ENCODE results near the gene MAML2.

Gene MAML2

DNA sequence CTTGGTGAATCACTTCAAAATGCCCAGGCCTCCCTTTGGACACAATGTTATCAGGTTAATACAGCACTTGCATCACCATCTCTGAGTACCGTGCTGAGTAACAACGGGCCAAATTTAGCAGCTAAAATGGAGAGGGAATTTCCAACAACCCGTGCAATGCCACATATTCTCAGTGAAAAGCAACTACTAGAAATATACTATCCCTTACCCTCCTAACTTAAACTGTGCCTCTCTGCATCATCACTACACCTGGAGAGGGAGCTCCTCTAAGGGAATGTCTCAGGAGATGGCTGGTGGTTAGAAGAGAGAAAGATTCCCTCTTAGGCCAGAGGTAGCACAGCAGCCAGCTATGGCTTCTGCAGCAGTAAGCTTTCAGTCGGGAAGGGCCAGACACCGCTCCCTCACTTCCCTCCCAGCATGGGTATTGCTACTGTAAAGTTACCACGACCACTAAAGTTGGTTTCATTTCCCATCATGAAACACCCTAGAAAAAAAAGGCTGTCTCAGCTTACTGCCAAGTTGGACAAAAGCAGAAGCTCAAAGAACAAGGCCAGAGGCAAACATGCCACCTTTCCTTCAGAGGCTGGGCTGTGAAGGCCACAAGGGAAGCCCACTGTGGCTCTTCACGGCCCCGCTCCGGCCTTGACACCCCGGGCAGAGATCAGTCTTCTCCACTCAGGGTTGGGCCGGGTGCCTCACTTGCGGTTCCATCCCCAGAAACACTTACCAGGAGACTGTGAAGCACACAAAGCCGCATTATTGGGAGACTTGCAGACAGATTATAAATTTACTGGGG, 3.9 kb downstream of the MAML2 start:
- DNase-seq: peak; percentile 70

- no peak for DNase-seq
Observed at GRCh38 chr11:96337541-96338431, 5.2 kb downstream of the MAML2 start.

GRCh38 chr11:96335388-96335787, 7.6 kb downstream of the MAML2 start:
- DNase-seq: no peak

- no peak for DNase-seq
Observed at GRCh38 chr11:96334219-96334618, 8.8 kb downstream of the MAML2 start.

DNA sequence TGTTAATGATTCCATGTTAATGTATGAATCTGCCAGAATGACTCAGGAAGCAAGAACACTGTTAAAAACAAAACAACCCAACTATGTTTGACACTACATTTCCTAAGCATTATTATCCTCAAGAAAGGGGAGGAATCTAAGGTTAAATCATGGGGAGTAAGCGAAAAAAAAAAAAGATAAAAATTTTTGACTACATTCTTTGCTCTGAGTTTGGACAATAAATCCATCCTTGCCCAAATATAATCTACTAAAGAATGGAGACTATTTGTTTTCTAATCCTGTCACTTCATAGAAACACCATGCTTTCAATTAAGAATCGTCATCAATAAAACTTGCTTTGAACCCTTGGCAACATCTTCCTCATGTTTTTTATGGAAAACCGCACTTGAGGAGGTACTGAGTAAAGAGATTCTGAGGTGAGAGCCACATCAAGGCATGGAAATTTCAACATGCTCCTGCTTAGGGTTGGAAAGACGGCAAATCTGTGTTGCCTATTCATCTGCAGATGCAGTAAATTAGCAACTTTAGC, 9.7 kb downstream of the MAML2 start:
- no peak for DNase-seq

- no peak for DNase-seq
Observed at GRCh38 chr11:96332126-96332771, 10.7 kb downstream of the MAML2 start.

GRCh38 chr11:96331699-96332116, 11.3 kb downstream of the MAML2 start:
- DNase-seq: no peak

DNA sequence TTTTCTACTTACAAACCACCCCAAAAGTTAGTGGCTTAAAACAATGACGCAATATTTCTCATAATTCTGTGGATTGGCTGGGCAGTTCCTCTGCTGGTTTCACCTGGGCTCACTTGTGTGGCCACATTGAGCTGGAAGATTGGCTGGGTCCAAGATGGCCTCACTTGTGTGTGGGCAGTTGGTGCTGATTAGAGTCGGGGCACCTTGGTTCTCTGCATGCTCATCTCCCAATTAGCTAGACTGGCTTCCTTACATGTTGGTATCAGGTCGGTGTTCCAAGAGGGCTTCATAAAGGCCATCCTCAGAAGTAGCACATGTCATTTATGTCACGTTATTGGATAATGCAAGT, 12.5 kb downstream of the MAML2 start:
- no peak for DNase-seq

- DNase-seq: no peak
Observed at GRCh38 chr11:96329855-96330510, 13.0 kb downstream of the MAML2 start.

DNA sequence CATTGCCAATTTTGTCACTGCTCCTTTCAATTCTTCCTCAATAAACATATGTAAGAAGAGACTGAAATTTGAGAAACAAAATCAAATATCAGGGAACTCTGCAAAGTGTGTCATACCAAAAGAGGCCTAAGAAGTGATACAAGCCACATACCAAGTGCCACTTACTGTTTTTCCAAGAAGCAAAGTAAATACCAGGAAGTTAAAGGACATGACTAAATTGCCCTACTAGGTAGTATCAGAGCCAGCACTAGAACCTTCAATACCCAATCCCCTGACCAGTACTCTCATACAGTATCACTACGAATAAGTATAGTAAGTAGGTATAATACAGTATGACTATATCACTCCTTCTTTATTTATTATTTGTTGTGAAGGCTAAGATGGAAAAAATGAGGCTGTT, 13.6 kb downstream of the MAML2 start:
- DNase-seq: no peak

DNA sequence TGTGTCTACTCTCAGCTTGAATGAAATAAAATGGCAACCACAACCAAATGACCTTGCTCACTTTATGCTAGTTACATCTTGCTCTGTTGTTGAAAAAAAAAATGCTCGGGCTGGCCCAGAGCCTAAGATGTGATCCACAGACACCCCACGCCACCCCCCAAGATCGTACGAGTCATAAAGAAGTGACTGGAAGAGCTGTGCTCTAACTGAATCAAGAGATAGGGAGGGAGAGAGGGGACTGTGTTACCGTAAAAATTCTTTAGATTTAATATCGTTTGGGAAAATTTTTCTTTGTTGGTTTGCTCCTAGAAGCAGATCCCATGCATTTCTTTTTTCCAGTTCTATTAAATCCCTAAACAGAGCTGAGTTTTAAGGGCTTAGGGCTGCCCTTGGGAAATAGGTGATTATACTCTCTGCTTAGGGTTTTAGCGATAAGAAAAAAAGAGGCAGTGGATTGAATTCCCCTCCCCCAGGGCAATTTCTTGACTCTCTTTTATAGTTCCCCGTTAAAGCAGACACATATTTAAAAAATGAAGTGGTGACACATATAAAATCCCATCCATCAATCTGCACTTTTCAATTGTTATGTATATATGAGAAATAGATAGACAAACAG, 14.5 kb downstream of the MAML2 start:
- DNase-seq: no peak

- DNase-seq: no peak
Observed at GRCh38 chr11:96326959-96327358, 16.0 kb downstream of the MAML2 start.

DNA sequence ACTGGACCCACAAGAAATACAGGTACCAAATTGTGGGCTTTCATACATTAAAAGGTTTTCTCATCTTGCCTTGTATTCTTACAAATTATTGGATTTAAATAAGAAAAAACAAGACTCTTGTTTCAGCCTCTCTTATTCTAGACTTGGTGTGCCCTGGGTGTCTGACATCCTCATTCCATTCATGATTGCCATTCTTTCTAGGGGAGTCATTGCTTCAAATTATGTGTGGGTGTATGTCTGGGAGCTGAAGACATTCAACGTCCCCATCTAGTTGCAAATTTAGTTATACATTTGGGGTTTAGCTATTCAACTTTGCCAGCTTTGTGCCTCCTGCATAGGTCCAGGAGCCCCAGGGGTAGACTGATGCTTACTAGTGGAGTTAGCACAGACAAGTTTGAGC, 18.1 kb downstream of the MAML2 start:
- no peak for DNase-seq

GRCh38 chr11:96323642-96323985, 19.4 kb downstream of the MAML2 start:
- no peak for DNase-seq

DNA sequence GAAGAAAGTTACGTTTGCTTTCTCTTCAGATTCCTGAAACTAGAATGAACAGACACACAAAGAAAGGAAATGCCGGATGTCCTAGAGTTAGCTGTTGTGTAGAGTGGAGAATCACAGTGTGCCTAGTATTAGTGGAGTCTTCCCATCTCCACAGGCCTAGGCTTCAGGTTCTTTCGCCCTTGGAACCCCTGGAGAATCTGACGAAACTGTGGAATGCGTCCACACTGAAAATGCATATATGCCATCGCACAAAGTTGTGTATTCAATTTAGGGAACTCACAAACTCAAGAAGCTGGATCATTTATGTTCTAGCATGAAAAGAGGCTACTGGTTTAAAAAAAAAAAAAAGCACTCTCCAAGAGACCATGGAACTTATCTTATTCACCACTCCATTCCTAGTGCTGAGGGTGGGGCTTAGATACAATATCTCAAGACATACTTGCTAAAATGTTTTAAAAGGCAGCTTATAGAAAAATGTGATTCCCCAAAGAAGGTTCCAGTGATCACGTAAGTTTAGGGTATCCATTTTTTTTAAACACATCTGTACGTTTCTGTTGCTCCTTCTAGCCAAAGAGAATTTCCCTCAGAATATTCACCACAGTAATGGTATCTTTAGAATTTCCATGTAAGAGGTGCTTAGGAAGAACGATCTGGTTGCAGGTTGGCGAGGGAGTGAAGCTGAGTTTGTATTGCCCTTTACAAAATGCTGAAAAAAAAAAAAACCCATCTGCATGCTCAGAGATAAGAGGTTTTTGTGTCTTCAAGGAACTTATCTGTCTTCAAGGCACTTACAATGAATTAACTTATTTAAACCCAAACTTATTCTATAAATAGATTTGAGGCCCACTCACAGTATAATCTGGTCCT, 20.0 kb downstream of the MAML2 start:
- no peak for DNase-seq

GRCh38 chr11:96321091-96321490, 21.9 kb downstream of the MAML2 start:
- DNase-seq: no peak

DNA sequence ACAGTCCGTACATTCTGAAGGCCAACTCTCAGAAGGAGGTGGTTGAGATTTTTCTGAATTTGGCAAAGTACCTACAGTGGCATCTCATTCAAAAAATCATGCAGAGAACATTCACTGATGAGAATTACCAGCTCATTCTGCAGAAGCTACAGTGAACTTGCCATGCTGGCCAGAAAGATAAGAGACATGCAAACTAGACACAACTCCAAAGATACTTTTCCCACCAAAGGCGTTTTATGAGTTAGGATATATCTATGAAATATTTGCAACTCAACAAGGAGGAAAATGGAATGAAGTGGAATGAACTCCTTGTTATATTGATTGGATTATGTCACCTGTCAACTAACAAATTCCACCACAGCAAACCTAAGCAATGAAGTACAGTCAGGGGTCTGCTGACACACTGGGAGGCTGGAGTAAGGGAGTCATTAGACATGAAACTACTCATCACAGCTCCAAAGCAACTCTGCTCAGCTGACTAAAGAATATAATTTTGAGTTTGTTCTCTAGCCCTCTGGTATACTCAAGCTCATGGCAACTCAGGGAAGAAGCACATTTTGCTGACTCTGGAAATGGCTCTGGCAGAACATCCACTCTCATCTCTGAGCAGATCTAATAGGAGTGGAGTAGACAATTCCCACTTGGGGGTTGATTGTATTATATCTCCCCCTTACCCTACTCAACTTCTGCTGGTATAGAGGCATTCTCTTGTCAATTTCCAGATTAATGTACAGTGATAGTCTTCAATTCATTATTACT, 22.9 kb downstream of the MAML2 start:
- no peak for DNase-seq

DNA sequence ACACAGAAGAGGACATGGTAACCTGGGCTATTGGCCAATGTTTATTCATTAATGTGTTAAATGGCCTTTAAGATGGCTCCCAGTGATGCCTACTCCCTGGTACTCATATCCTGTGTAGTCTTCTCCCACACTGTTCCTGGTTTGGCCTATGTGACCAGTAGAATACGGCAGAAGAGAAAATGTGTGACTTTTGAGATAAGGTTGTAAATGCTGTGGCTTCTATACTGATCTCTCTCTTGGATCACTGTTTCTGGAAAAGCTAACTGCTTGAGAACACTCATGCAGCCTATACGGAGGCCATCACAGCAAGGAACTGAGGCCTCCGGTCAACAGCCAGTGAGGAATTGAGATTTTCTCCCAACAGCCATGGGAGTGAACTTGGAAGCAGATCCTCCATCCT, 24.1 kb downstream of the MAML2 start:
- no peak for DNase-seq

GRCh38 chr11:96318399-96318798, 24.6 kb downstream of the MAML2 start:
- DNase-seq: no peak

- no peak for DNase-seq
Observed at GRCh38 chr11:96317985-96318384, 25.0 kb downstream of the MAML2 start.

DNA sequence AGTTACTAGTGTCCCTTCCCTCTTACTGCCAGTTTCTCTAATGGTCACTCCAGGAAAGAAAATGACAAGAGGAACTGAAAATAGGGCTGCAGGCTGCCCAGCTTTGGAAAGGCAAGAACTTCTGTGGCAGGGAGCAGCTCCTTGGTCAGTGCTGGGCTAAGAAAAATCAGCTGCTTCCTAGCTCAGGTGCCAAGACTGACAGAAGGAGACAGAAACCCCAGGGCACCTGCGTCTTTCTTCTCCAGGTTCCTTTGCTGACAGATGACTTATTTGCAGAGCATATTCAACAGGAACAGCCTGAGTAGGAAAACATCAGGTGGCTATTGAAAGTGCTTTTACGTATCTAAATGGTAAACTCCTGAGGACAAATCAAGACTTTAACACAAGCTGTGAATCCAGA, 25.4 kb downstream of the MAML2 start:
- no peak for DNase-seq

Measured in KG1 (cell line).